Mesenteric fat pad (tissue), 1 donor: ENCODE results near the gene SUMO3. TPM values are rescaled to one million over a fixed set of nuclear protein-coding genes. Genes with fewer than 3 reads are reported as not detected.
A peak's percentile ranks its signal among the peaks of the same experiment; 100 is the strongest.

Source experiments
- DNase-seq: peaks from one replicate; pipeline ENCODE4 v3.0.0-alpha.2; 2020; ENCODE audit warnings: low spot score
- total RNA-seq: library from RNA; stranded (reverse); fragmentation: NEBNext Ultra II Directional; extraction: Animal tissue kit (Norgen Biotek cat#: 25700); gene quantifications from one replicate; pipeline ENCODE4 v1.2.1, GENCODE V29; 2021
- donor health status: DM: yes; HTN: yes; CAD: no.

The SUMO3 gene
- total RNA-seq, 1 donor from 2014 or later: 82.2 TPM

DNA sequence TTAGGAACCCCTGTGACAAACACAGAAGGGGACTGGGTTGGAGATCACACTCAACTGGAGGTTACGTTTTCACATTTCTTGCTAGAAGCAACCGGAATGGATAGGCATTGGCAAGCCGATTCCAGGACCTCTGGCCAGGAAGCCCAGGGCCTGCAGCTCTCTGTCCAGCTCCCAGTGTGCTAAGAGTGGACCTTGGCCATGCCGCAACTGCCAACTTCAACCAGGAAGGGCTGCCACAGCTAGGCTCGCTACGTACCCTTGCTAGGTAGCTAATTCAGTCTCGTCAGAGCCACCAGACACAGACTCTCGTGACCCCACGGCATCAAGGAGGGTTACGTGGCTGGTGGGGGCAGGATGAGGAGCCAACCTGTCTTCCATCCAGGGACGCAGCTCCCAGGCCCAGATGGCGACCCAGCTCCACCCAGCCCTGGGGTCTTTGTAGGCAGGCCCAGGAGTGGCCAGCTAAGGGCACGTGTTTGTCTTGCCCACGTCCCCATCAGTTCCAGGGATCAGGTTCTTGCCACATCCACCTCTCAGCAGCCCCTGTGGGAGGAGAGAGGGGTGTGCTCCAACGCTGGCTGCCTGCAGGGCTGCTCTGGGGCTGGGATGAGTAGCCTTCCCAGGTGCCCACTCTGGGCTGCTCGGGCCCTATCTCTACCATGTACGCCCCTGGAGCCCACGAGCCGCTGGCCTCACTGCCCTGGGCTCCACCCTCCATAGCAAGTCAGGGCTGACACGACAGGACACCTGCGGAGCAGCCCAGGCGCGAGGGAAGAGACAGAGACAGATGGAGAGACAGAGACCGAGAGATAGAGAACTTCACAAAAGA lies 55.4 kb downstream of the SUMO3 start:
- DNase-seq: peak; percentile 77

DNA sequence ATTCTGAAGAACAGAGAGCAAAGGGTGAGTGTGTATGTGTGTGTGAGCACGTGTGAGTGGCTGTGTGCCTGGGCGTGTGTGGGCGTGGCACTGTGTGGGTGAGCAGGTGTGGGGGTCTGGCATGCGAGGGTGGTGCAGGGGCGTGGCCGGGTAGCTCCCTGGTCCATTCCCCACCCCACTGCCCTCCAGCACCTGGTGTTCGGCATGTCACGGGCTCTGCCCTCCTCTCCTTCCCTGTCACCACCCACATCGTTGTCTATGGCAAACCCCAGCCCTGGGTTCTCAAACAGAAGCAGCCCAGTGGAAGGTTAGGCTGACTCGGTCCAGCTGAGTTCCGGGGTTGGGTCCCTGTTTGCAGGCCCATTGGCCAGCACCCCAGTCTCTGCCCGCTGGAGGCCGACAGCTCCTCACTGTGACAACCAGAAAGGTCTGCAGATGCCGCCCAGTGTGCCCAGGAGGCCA lies 56.1 kb downstream of the SUMO3 start:
- peak; percentile 81 for DNase-seq

DNA sequence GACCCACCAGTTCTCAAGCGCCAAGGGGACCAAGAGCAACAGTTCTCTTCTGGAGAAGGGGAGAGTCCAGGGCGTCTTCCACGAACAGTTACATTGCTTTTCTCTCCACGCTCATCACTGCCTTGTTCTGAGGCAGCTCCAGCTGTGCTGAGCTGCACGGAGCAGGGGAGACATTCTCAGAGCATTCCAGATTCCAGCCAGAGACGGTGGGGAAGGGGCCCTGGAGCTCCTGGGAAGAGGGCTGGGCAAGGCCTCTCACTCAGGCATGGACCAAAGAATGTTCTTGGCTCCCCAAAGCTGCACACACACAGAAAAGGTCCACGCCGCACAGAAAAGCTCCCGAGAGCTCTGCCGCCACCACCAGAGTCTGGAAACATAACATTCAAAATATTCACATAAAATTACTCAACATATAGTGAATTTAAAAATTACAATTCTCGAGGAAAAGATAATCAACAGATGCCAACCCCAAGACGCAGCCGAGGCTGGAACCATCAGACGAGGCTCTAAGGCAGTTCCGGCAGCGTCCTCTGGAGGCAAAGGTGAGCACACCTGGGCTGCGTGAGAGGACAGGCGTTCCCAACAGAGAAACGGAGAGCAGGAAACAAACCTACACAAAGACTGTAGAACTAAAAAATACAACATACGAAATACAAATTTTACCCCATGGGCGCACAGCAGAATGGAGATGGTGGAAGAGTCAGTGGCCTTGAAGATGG lies 56.7 kb downstream of the SUMO3 start:
- DNase-seq: peak; percentile 51

DNA sequence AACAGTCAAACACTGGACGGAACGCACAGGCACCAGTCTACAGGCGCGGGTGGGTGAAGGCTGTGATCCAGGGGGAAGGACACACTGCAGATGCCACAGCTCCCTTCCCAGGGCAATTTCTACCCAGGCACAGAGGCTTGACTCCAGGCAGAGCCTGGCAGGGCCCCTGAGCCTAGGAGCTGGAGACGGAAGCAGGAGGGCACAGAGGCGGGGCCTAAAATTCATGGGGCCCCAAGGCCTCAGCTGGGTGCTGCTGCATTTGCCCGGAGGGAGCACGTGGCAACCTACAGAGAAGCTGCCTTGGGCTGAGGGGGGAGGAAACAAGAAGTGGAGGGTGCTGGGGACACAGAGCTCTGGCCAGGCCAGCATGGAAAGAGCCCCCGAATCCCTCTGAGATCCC lies 57.5 kb downstream of the SUMO3 start:
- peak; percentile 84 for DNase-seq

DNA sequence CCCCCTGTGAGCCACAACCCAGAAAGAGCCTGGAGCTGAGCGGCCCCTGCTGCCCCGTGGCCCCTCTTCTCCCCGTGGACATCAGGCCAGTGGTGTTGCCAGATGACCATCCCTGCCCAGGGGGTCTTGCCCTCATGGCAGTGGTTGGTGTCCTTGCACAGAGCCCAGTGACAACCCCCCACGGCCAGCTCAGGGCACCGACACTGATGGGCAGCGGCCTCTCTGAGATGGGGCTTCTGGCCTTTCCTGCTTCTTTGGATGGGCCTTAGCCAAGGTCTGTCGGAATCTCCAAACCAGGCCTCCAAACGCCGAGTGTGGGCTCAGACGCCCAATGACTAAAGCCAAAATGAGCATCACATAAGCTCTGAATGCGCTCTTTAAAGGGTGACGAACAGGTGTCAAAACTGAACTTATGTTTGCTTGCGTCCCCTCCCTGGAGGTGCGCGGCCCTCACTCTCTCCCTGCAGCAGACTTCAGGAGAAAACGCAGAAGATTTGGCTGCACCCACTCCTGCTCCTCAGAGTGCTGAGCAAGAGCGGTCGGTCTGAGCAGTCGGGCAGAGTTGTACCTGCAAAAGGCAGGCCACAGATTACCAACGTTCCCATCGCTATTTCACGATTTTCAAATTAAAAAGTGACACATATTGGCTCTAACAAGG lies 58.1 kb downstream of the SUMO3 start:
- DNase-seq: peak; percentile 45

DNA sequence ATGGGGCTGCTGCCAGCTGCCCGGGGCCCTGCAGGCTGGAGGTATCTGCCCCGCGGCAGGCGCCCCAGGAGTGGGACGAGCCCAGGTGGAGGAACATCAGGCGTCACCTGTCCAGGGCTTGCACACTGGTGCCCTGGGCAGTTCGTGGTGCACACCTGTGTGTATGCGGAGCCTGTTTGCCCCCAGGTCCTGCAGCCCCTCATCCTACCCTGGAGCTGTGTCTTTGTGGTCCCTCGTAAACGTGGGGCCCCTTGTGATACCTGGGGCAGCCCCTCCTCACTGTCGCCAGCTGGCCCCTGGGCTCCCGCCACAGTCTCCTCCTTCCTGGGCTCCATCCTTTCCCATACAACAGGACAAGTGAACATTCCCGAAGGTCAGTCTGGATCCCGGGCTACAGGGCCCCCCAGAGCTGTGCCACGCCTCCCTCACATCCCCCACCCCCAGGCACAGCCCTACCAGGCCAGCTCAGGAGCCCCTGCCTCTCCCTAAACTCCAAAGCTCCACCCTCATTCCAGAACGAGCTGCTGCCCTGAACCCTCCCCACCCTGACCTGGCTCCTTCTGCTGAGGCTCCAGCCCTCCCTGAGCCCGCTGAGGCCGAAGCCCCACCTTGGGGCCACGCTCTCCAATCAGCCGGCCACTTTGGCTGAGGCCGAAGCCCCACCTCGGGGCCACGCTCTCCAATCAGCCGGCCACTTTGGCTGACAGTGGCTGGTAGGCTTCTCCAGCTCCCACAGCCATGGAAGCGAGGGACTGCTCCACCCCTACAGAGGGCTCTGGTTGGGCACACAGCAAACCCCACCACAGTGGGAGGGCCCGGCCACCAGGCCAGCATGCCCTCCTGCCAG lies 58.9 kb downstream of the SUMO3 start:
- peak; percentile 83 for DNase-seq

DNA sequence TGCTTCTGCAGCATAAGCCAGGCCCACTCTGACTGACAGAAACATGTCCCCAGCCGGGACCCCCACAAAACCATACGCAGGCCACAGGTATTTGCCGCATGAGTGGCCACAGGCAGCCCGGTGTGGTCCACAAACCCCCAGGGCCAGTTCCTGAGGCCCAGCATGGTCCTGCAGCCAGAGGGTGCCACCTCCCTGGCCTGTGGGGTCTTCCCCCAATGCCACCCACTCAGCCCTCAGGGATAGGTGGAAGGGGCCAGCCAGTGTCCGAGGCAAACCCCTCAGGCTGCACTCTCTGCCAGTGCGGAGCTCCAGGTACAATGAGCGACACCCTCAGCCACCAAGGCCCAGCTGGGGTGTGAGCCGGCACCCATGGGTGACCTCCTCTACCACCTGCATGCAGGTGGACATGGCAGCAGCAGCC lies 59.7 kb downstream of the SUMO3 start:
- DNase-seq: peak; percentile 89

DNA sequence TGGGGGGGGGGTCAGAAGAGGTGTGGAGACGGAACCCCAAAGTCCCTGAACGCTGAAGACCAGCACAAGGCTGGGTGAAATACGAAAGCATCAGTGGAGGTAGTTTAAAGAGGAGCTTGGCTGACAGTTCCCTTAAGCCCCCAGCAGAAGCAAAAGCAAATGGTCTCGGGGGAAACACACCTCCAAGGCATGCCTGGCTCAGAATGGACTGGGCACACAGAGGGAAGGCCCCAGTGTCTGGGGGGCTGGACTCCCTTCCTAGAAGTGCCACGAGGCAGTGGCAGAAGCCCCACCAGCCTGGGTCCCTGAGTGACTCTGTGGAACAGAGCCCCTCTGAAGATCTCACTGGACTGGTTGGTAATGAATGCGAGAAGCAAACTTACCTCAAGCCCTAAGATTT lies 60.1 kb downstream of the SUMO3 start:
- DNase-seq: peak; percentile 71

DNA sequence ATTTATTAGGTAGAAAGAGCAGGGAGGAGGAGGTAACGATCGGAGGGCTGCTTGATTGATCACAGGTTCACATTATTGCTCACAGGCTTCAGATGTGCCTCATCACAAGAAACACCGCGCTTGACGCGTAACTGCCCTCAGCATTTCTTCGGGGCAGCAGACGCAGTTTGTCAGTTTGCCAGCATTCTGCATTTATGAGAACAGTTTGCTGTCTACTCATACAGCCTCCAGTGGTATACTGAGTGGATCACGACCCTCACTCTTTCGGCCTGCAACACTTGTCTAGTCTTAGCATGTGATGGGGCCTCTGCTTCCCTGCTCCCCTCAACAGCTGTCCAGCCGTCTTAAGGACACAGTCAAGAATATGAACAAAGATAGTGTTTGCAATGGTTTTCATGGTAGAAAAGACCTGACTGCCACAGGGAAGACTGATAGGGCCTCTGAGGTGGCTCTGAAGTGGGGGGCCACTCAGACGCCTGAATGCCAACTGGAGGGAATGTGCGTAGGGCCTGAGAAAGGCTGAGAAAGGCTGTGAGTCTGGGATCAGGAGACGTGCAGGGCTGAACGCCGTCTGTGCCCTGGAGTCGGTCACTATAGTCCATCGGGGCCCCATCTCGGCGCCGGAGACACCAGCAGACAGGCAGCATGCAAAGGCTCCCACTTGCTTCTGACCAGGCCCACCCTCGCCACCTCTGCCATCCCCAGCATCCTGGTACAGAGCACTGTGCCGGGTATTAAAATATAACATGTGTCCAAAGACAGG lies 61.3 kb downstream of the SUMO3 start:
- DNase-seq: peak; percentile 82

Other genes with a start within 250 kb of the SUMO3 start
- not detected for gene KRTAP10-4, start 244.3 kb downstream of the SUMO3 start, total RNA-seq
- gene KRTAP10-5, start 237.5 kb downstream of the SUMO3 start, total RNA-seq: not detected
- gene KRTAP10-6, start 225.6 kb downstream of the SUMO3 start, total RNA-seq: not detected
- gene KRTAP10-7, start 217.5 kb downstream of the SUMO3 start, total RNA-seq: not detected
- gene KRTAP10-8, start 206.0 kb downstream of the SUMO3 start, total RNA-seq: not detected
- gene KRTAP10-9, start 191.0 kb downstream of the SUMO3 start, total RNA-seq: not detected
- gene KRTAP10-10, start 180.7 kb downstream of the SUMO3 start, total RNA-seq: not detected
- not detected for gene KRTAP10-11, start 171.6 kb downstream of the SUMO3 start, total RNA-seq
- gene KRTAP12-4, start 163.4 kb downstream of the SUMO3 start, total RNA-seq: not detected
- not detected for gene KRTAP12-3, start 160.1 kb downstream of the SUMO3 start, total RNA-seq
- not detected for gene KRTAP12-2, start 151.1 kb downstream of the SUMO3 start, total RNA-seq
- gene KRTAP12-1, start 135.9 kb downstream of the SUMO3 start, total RNA-seq: not detected
- gene KRTAP10-12, start 120.9 kb downstream of the SUMO3 start, total RNA-seq: not detected
- gene TSPEAR, start 106.5 kb downstream of the SUMO3 start, total RNA-seq: not detected
- 123 TPM for gene UBE2G2, start 16.2 kb downstream of the SUMO3 start, total RNA-seq
- 161 TPM for gene PTTG1IP, start 55.6 kb upstream of the SUMO3 start, total RNA-seq
- gene ITGB2, start 102.8 kb upstream of the SUMO3 start, total RNA-seq: 131 TPM
- gene SLX9, start 122.0 kb upstream of the SUMO3 start, total RNA-seq: 31.8 TPM